Measurements from ENCODE around the gene WNK1.

WNK1 gene

DNA sequence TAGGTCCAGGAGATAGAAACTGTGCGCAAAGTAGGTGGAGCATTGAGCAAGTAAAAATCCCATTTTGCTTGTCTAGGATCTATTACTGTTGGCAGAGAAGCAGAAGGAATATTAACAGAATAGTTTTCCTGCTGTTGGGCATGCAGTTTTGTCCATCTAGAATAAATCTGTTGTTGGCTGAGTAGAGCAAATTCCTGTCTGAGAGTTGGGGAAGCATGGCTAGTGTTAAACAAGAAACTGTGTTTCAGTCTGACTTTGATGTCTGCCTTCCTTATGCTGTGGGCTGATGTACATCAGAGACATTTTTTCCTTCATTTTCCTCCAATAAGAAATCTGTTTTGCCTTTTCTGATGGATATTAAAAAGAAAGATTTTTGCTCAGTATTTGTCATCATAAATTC lies 99.0 kb downstream of the WNK1 start:
- H3K27me3 Mint-ChIP-seq (ENCODE audit: low read depth) = no peaks in the 10 kb centered on the region
- H3K4me3 Mint-ChIP-seq = no peak overlapping the region
- no peaks in the 10 kb centered on the region for H3K9me3 Mint-ChIP-seq
- H3K4me1 Mint-ChIP-seq = peaks cover 15% of the 10 kb centered on the region
- TF ChIP-seq, protein P1, sequence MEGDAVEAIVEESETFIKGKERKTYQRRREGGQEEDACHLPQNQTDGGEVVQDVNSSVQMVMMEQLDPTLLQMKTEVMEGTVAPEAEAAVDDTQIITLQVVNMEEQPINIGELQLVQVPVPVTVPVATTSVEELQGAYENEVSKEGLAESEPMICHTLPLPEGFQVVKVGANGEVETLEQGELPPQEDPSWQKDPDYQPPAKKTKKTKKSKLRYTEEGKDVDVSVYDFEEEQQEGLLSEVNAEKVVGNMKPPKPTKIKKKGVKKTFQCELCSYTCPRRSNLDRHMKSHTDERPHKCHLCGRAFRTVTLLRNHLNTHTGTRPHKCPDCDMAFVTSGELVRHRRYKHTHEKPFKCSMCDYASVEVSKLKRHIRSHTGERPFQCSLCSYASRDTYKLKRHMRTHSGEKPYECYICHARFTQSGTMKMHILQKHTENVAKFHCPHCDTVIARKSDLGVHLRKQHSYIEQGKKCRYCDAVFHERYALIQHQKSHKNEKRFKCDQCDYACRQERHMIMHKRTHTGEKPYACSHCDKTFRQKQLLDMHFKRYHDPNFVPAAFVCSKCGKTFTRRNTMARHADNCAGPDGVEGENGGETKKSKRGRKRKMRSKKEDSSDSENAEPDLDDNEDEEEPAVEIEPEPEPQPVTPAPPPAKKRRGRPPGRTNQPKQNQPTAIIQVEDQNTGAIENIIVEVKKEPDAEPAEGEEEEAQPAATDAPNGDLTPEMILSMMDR (IDR thresholded peaks at IDR 0.05; ENCODE audit: unreplicated experiment in 3 of 3) = no peak
- peak overlapping the region; percentile 4 to 34 (median 20) for H3K27ac Mint-ChIP-seq
- H3K36me3 Mint-ChIP-seq (ENCODE audit: low read depth) = peaks cover 17% of the 10 kb centered on the region

DNA sequence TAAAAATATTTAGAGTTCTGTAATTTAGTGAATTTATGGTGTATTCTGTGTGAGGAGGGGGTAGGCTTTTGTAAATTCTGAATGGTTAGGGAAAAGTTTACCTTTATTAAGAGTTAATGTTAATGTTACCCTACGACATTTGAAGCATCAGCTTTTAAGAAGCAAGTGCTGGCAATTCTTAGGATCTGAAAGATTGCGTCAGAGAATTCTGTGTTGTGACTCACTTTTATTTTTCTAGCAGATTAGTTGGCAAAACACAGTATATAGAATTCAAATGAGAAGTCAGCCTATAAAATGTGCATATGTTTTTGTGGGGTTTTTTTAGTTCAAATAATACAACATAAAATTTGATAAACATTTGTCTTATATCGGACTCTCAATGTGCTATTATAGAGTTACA lies 99.5 kb downstream of the WNK1 start:
- H3K9me3 Mint-ChIP-seq = no peaks in the 10 kb centered on the region
- H3K27me3 Mint-ChIP-seq (ENCODE audit: low read depth) = no peaks in the 10 kb centered on the region
- H3K27ac Mint-ChIP-seq = peak overlapping the region in 1 of 3 experiments; percentile 20
- H3K4me1 Mint-ChIP-seq = peaks cover 15% of the 10 kb centered on the region
- H3K4me3 Mint-ChIP-seq = no peak overlapping the region
- TF ChIP-seq, protein P1 (IDR thresholded peaks at IDR 0.05; ENCODE audit: unreplicated experiment in 3 of 3) = no peak
- peaks cover 20% of the 10 kb centered on the region for H3K36me3 Mint-ChIP-seq (ENCODE audit: low read depth)

DNA sequence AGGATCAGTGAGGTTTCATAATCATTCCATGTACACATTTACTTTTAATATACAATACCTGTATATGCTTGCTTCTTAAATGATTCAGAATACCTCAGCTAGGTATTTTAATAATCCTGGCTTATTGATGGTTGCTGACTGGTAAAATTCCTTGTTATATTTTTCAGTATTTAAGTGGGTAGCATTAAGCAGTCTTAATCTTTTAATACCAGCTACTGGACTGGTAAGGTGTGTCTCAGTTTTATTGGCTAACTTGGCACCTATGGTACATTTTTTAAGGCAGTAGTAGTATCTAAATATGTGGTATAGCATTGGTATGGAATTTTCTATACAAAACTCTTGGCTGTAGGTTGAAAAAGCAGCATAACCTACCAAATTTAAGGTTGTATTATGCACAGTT lies 100.5 kb downstream of the WNK1 start:
- H3K9me3 Mint-ChIP-seq = no peaks in the 10 kb centered on the region
- no peak overlapping the region for H3K4me3 Mint-ChIP-seq
- H3K27me3 Mint-ChIP-seq (ENCODE audit: low read depth) = no peaks in the 10 kb centered on the region
- H3K27ac Mint-ChIP-seq = no peak overlapping the region
- H3K36me3 Mint-ChIP-seq (ENCODE audit: low read depth) = peaks cover 25% of the 10 kb centered on the region
- TF ChIP-seq, protein P1 (IDR thresholded peaks at IDR 0.05; ENCODE audit: unreplicated experiment in 3 of 3) = no peak
- H3K4me1 Mint-ChIP-seq = peaks cover 15% of the 10 kb centered on the region

DNA sequence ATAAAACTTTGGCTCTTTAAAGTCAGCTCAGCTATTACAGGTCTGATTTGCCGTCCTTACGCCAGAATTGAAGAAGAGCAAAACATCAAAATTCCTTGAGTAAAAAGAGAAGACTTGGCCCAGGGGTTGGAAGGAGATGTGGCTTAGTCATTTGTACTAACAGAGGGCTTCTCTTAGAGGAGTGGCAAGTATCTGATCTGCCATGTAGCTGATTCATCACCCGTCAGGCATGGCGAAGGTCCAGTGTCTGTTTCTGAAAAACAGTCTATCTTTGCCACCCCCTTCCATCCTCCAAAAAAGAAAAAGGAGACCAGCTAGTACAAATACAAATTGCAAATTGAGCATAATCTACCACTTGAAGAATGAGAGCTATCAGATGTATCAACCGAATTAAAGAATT lies 105.2 kb downstream of the WNK1 start:
- Mint-ChIP-seq H3K27ac (peak overlapping the region in 1 of 3 experiments; percentile 32), H3K27me3 (ENCODE audit: low read depth) (no peaks in the 10 kb centered on the region), H3K4me3 (no peak overlapping the region), H3K36me3 (ENCODE audit: low read depth) (peaks cover 53% of the 10 kb centered on the region), H3K9me3 (no peaks in the 10 kb centered on the region), H3K4me1 (no peaks in the 10 kb centered on the region)
- TF ChIP-seq, protein P1 (IDR thresholded peaks at IDR 0.05; ENCODE audit: unreplicated experiment in 3 of 3) = no peak

DNA sequence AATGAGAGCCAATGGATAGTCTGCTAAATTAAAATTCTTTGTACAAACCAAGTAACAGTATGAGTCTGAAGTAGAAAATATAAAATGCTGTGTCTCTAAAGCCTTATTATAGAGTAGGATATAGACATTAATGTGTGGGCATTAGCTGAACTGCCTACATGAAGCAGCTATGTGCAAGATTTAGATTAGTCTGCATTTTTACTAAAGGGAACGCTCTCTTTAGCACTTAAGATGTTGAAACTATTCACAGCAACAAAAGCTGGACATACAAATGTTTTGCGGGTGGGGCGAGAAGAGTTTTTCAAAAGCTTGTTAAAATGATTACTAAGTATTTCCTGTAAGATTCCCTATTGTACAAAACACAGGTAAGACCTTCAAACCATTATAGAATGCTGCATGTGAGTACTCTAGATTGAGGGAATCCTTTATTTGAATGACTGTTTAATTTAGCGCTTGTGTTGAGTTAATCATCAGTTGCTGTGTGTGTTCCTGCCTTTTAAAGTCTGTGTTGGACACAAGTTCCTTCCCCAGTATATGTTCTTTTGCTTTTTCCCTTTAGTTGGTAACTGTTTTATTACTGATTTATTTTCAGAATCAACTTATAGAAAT lies 110.0 kb downstream of the WNK1 start:
- Mint-ChIP-seq H3K4me3 (no peak overlapping the region), H3K27me3 (ENCODE audit: low read depth) (no peaks in the 10 kb centered on the region), H3K9me3 (no peaks in the 10 kb centered on the region), H3K4me1 (no peaks in the 10 kb centered on the region), H3K36me3 (ENCODE audit: low read depth) (peaks cover 68% of the 10 kb centered on the region), H3K27ac (no peak overlapping the region)
- TF ChIP-seq, protein P1 (IDR thresholded peaks at IDR 0.05; ENCODE audit: unreplicated experiment in 3 of 3) = no peak

DNA sequence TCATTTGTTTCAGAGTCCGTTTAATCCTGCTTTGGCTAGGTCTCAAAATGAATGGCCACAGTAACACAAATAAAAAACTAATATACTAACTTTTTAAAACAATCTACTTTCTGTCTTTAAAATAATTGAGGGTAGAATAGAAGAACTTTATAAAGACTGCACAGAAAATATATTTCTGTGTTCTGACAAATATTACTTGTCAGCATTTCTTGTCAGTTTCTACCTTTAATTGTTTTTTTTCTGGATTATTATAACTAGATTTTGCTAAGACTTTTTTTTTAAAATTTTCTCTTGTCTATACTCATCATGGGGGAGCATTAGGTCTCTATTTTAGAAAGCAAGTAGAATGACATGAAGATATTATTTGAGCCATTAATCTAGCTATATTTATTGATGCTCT lies 110.9 kb downstream of the WNK1 start:
- Mint-ChIP-seq H3K27me3 (ENCODE audit: low read depth) (no peaks in the 10 kb centered on the region), H3K9me3 (no peaks in the 10 kb centered on the region), H3K4me1 (no peaks in the 10 kb centered on the region), H3K4me3 (no peak overlapping the region), H3K27ac (no peak overlapping the region), H3K36me3 (ENCODE audit: low read depth) (peaks cover 69% of the 10 kb centered on the region)
- TF ChIP-seq, protein P1 (IDR thresholded peaks at IDR 0.05; ENCODE audit: unreplicated experiment in 3 of 3) = no peak
